GM10266 (cell line): ENCODE measurements around the gene HASPIN.
"Not testable (repeated sequence)": the region's sequence is repeated elsewhere in the genome, so short reads cannot be mapped to it uniquely, and the experiment has no call there.

ENCODE experiments used
- DNase-seq: peaks from one replicate; pipeline ENCODE4 v3.0.0; 2012; ENCODE audit errors: extremely low spot score
- CTCF ChIP-seq: IDR thresholded peaks from 2 replicates; pipeline ENCODE4 v1.5.1; 2012; ENCODE audit warnings: mild to moderate bottlenecking, low read depth; ENCODE audit not compliant: control insufficient read depth, insufficient read depth; ENCODE audit errors: missing control alignments

The HASPIN gene

GRCh38 chr17:3727041-3727440 lies 3.3 kb downstream of the HASPIN start:
- DNase-seq: peak; percentile 45
- TF ChIP-seq CTCF: no peak

DNA sequence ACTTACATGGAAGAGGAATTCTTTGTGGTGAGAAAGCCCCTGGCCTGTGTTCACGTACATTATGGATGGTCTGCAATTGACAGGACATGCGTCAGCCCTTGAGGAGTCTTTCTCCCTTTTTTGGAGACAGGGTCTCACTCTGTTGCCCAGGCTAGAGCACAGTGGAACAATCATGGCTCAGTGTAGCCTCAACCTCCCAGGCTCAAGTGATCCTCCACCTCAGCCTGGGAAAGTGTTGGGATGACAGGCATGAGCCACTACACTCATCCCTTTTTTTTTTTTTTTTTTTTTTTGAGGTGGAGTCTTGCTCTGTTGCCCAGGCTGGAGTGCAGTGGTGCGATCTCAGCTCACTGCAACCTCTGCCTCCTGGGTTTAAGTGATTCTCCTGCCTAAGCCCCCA lies 4.4 kb downstream of the HASPIN start:
- not testable (repeated sequence) for DNase-seq

DNA sequence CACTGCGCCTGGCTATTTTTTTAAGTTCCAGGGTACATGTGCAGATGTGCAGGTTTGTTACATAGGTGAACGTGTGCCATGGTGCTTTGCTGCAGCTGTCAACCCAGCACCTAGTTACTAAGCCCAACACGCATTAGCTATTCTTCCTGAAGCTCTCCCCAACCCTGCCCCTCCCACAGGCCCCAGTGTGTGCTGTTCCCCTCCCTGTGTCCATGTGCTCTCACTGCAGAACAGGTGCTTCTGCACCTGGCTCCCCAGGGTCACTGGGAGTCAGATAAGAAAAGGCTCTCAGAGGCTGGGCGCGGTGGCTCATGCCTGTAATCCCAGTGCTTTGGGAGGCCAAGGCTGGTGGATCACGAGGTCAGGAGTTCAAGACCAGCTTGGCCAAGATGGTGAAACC lies 6.2 kb downstream of the HASPIN start:
- no peak for DNase-seq
- TF ChIP-seq CTCF: no peak

DNA sequence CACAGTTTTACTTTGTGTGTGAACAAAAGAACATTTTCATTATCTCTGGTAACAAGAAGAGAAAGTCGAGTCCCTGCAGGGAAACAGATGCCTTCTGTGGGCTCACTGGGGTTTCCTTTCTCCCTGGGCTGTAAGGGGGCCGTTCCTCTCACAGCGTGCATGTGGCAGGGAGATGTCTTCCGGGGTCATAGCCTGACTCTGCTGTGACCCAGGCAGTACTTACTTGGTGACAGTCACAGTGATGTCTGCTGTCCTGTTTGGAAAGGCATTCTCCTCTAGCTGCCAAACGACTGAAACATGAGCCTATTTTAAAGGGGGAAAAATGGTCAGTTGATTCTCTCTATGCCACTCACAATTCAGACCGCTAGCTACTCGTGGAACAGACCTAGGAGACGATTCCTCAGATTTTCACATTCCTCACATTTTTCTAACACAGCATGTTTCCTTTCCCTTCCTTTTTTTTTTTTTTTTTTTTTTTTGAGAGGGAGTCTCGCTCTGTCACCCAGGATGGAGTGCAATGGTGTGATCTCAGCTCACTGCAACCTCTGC lies 7.3 kb downstream of the HASPIN start:
- no peak for TF ChIP-seq CTCF
- DNase-seq: no peak

DNA sequence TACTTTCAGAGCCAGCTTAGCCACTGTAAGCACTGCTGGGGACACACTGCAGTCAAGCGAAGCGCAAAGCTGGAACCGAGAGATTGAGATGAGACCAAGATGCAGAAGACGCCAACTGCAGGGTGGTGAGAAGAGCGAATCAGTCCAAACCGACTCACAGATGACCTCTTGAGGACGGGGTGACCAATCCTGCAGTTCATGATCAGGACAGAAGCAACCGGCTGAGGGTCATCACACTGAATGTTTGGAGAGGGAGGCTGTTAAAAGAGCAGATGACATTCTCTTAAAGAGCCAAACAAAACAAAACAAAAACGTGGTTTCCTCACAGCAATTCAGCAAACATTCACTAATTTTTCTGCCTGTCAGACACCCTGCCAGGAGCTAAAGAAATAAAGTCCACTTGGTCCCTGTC lies 8.5 kb downstream of the HASPIN start:
- peak; percentile 75 for TF ChIP-seq CTCF
- peak; percentile 66 for DNase-seq

GRCh38 chr17:3734911-3735276 lies 11.2 kb downstream of the HASPIN start:
- not testable (repeated sequence) for DNase-seq

DNA sequence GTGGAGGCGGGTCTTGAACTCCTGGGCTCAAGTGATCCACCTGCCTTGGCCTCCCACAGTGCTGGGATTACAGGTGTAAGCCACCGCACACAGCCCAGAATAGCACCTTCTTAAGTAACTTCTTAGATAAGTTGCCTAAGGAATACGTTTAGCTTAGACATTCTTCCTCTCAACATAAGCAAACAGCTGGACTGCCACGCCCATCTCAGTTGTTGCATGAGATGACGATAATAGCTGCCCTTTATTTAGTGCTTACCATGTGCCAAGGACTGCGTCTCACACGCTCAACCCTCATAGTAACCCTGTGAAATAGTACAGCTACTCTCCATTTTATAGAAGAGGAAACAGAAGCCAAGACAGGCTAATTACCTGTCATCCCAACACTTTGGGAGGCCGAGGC lies 11.8 kb downstream of the HASPIN start:
- no peak for TF ChIP-seq CTCF
- DNase-seq: no peak

- no peak for TF ChIP-seq CTCF
- no peak for DNase-seq
Measured at GRCh38 chr17:3738562-3739295, 15.0 kb downstream of the HASPIN start.
